Osteoblast (primary cell): ENCODE results near the gene DIS3L2. TPM values are rescaled to one million over a fixed set of nuclear protein-coding genes. Genes with fewer than 3 reads are reported as not detected.

Source experiments
- DNase-seq: peaks from one replicate; pipeline ENCODE4 v3.0.0; 2011; ENCODE audit warnings: low spot score, mixed read lengths; ENCODE audit not compliant: insufficient read length; ENCODE audit errors: missing footprints
- H2AFZ ChIP-seq: 2 replicates; pipeline ENCODE4 v1.6.0; 2011; ENCODE audit warnings: mild to moderate bottlenecking, low read length
- H3K27ac ChIP-seq: 2 replicates; pipeline ENCODE4 v1.5.1; 2011; ENCODE audit warnings: mild to moderate bottlenecking, low read depth, low read length, moderate library complexity
- H3K27me3 ChIP-seq: 2 replicates; pipeline ENCODE4 v1.6.0; 2012; ENCODE audit warnings: mild to moderate bottlenecking, control low read depth, inconsistent platforms, low read length, moderate library complexity; ENCODE audit not compliant: insufficient read depth
- H3K36me3 ChIP-seq: 2 replicates; pipeline ENCODE4 v1.5.1; 2011; ENCODE audit warnings: mild to moderate bottlenecking, low read length, control low read depth, moderate library complexity; ENCODE audit not compliant: insufficient read depth
- H3K4me1 ChIP-seq: 2 replicates; pipeline ENCODE4 v1.5.1; 2011; ENCODE audit warnings: mild to moderate bottlenecking, low read length, control low read depth, moderate library complexity; ENCODE audit not compliant: insufficient read depth
- H3K4me2 ChIP-seq: 2 replicates; pipeline ENCODE4 v1.6.0; 2011; ENCODE audit warnings: mild to moderate bottlenecking, low read length; ENCODE audit not compliant: insufficient read depth
- H3K4me3 ChIP-seq: fragments of 200-600 bp; sonication (generic); 3 replicates; pipeline ENCODE4 v1.5.1; 2012; ENCODE audit warnings: mild to moderate bottlenecking, low read length, inconsistent platforms; ENCODE audit not compliant: insufficient read depth
- H3K79me2 ChIP-seq: 2 replicates; pipeline ENCODE4 v1.6.0; 2012; ENCODE audit warnings: mild to moderate bottlenecking, low read length, control low read depth, inconsistent platforms; ENCODE audit not compliant: insufficient read depth
- H3K9me3 ChIP-seq: 2 replicates; pipeline ENCODE4 v1.5.1; 2011; ENCODE audit warnings: low read depth, low read length, control low read depth
- H4K20me1 ChIP-seq: 2 replicates; pipeline ENCODE4 v1.6.0; 2012; ENCODE audit warnings: mild to moderate bottlenecking, low read length, control low read depth; ENCODE audit not compliant: insufficient read depth
- total RNA-seq: library from RNA; depleted of rRNA; stranded (reverse); fragments of >200 nt; gene quantifications from 2 replicates; pipeline ENCODE4 v1.2.3, GENCODE V29; 2012
- TF ChIP-seq, protein P1 (sequence below): IDR thresholded peaks from 2 replicates; pipeline ENCODE4 v1.5.1; 2011; ENCODE audit warnings: mild to moderate bottlenecking, low read depth, low read length, moderate library complexity; ENCODE audit errors: extremely low read depth

The DIS3L2 gene
- total RNA-seq, 1 donor: 28.2 TPM

DNA sequence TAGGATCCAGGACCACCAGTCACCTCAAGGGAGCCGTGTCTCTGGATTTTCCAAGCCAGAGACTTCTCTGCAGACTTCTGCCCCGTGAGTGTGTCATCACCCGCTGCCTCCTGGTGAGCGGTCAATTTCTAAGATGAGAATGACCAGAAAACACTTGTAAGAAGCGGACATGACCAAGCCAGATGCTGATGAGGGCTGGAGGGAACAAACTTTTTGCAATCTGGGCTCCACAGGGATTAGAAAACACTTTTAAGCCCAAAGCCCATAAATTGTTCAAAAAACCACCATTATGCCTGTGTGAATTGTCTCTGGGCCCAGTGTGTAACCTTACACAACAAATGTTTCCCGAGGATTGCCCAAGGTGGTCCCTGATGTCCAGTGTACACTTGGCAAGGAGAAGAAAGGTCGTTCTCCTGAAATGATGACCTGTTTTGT is 30.0 kb upstream of the DIS3L2 start:
- DNase-seq: peak; percentile 68
- Histone ChIP-seq H2AFZ (no peak overlapping the region), H3K27ac (no peak overlapping the region), H3K4me1 (no peaks in the 10 kb centered on the region), H3K4me2 (no peak overlapping the region), H3K4me3 (no peak overlapping the region), H3K9me3 (no peaks in the 10 kb centered on the region), H3K79me2 (no peaks in the 10 kb centered on the region), H4K20me1 (no peaks in the 10 kb centered on the region), H3K36me3 (no peaks in the 10 kb centered on the region), H3K27me3 (peaks cover 56% of the 10 kb centered on the region)
- TF ChIP-seq, protein P1, sequence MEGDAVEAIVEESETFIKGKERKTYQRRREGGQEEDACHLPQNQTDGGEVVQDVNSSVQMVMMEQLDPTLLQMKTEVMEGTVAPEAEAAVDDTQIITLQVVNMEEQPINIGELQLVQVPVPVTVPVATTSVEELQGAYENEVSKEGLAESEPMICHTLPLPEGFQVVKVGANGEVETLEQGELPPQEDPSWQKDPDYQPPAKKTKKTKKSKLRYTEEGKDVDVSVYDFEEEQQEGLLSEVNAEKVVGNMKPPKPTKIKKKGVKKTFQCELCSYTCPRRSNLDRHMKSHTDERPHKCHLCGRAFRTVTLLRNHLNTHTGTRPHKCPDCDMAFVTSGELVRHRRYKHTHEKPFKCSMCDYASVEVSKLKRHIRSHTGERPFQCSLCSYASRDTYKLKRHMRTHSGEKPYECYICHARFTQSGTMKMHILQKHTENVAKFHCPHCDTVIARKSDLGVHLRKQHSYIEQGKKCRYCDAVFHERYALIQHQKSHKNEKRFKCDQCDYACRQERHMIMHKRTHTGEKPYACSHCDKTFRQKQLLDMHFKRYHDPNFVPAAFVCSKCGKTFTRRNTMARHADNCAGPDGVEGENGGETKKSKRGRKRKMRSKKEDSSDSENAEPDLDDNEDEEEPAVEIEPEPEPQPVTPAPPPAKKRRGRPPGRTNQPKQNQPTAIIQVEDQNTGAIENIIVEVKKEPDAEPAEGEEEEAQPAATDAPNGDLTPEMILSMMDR: no peak

DNA sequence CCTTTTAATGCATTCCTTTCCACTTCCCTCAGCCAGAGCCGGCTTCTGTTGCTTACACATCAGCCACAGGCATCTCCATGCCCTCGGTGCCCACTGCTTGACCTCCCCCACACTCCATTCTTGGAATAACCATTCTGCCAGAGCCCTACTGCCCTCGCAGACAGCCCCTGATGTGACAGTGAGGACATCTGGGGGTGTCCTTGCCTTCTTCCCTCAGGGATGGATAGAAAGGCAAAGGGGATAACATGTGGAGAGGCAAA is 28.9 kb upstream of the DIS3L2 start:
- no peaks in the 10 kb centered on the region for H3K9me3 ChIP-seq
- peaks cover 45% of the 10 kb centered on the region for H3K27me3 ChIP-seq
- no peak overlapping the region for H3K4me2 ChIP-seq
- H3K4me1 ChIP-seq: no peaks in the 10 kb centered on the region
- no peak overlapping the region for H3K27ac ChIP-seq
- H2AFZ ChIP-seq: no peak overlapping the region
- no peak overlapping the region for H3K4me3 ChIP-seq
- no peaks in the 10 kb centered on the region for H4K20me1 ChIP-seq
- no peaks in the 10 kb centered on the region for H3K36me3 ChIP-seq
- no peaks in the 10 kb centered on the region for H3K79me2 ChIP-seq
- DNase-seq: peak; percentile 73
- TF ChIP-seq, protein P1: no peak

- no peak overlapping the region for H3K4me3 ChIP-seq
- no peak overlapping the region for H3K27ac ChIP-seq
- H3K36me3 ChIP-seq: no peaks in the 10 kb centered on the region
- H3K79me2 ChIP-seq: no peaks in the 10 kb centered on the region
- H3K4me2 ChIP-seq: no peak overlapping the region
- peaks cover 39% of the 10 kb centered on the region for H3K27me3 ChIP-seq
- peak; percentile 62 for DNase-seq
- H3K4me1 ChIP-seq: no peaks in the 10 kb centered on the region
- no peaks in the 10 kb centered on the region for H4K20me1 ChIP-seq
- TF ChIP-seq, protein P1: no peak
- H2AFZ ChIP-seq: no peak overlapping the region
- no peaks in the 10 kb centered on the region for H3K9me3 ChIP-seq
Observed at GRCh38 chr2:231932985-231933915, 28.3 kb upstream of the DIS3L2 start.

GRCh38 chr2:231933916-231934401 is 27.6 kb upstream of the DIS3L2 start:
- DNase-seq: peak; percentile 67

More at GRCh38 chr2:231933916-231934401, 27.6 kb upstream of the DIS3L2 start:
- no peaks in the 10 kb centered on the region for H3K9me3 ChIP-seq
- no peaks in the 10 kb centered on the region for H4K20me1 ChIP-seq
- TF ChIP-seq, protein P1: no peak
- no peaks in the 10 kb centered on the region for H3K79me2 ChIP-seq
- no peak overlapping the region for H2AFZ ChIP-seq
- no peak overlapping the region for H3K27ac ChIP-seq
- no peaks in the 10 kb centered on the region for H3K4me1 ChIP-seq
- no peaks in the 10 kb centered on the region for H3K36me3 ChIP-seq
- peaks cover 32% of the 10 kb centered on the region for H3K27me3 ChIP-seq
- no peak overlapping the region for H3K4me3 ChIP-seq
- no peak overlapping the region for H3K4me2 ChIP-seq
